ENCODE measurements around the gene HEXIM2.

Gene HEXIM2, protein sequence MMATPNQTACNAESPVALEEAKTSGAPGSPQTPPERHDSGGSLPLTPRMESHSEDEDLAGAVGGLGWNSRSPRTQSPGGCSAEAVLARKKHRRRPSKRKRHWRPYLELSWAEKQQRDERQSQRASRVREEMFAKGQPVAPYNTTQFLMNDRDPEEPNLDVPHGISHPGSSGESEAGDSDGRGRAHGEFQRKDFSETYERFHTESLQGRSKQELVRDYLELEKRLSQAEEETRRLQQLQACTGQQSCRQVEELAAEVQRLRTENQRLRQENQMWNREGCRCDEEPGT

DNA sequence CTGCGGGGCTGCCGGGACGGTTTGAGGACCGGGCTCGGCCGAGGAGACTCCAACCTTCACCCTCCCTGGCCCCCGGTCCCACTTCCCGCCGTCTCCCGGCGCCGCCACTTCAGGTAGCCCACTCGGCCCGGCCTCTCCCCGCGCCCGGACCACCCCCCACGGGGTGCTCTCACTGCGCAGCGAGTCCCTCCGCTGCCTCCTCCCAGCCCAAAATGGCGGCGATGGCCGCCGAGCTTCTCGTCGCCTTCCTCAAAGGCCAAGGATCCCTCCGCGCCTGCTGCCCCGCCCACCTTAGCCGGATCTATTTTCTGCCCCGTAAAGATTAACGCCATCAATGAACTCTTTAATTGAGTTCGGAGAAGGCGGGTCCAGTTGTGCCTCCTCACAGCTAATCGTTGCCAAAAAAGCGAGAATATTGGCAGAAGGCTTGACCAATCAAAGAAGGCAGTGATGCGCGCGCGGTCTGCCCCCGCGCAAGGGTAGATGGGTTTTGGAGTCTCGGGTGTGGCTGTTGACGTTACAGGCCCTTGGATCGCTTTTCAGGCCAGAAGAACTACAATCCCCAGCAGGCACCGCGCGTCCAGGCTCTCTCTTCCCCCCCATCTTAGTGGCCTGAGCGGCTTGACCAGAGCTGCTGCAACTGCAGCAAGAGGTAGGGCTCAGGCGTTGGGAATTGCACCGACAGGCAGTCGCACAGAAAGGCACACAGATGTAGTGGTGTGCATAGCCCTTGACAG, at the start of gene HEXIM2:
Gene HEXIM2, plus strand, starts transcription at position 588 of the 737 bp plus-strand sequence. CDS start 919 bp downstream, outside the sequence.
- DNase-seq = peak; percentile 98
- Mint-ChIP-seq H3K9me3 (no peaks in the 10 kb centered on the region), H3K36me3 (peaks cover 33% of the 10 kb centered on the region), H3K4me3 (peak within 1 kb of the TSS; percentile 93), H3K27me3 (no peaks in the 10 kb centered on the region), H3K4me1 (peaks cover 46% of the 10 kb centered on the region), H3K27ac (peak within 1 kb of the TSS; percentile 95)
- CTCF ChIA-PET = interaction anchor here (1.1 to 4.7 kb wide), 5 partner anchors 9 to 36 kb away, joined by 4 to 63 read pairs (median 23); partner anchors contain the start of genes ACBD4 and HEXIM1

DNA sequence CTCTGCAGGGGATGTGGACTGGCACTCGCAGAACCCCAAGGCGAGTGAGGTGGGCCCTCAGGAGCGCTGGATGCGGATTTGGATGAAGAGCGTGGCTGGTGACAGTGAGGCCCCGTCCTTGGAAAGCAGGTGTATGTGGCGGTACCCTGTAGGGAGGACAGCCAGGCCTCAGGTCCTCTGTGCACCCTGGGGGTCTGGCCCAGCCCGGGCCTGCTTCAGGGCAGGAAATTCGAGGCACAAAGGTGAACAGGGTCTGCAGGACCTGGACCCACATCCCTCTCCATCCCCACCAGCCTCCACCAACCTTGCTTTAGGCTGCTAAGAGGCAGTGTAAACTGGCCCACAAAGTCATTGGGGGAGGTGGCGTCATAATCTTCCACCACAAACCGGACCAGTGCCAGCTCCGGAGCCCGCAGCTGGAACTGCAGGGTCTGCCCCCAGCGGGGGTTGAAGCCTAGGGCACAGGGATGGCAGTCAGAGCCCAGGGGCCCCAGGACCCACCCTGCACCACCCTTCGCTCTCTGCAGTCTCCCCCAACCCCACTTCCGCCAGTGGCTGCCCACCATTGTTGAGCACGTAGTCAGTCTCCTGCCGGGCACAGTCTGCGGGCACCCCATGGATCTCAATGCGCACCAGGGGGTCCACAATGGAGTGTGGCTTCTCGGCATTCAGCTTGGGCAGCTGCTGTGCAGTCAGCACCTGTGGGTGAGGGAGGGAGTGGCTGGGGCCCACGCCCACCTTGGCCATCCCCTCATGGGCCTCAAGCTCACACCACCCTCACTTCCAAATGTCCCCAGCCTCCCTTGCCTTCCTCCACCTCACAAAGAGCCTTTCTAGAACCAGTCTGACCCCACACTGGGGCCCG, 48.9 kb upstream of the HEXIM2 start:
- Mint-ChIP-seq H3K36me3 (peaks cover 9% of the 10 kb centered on the region), H3K4me1 (no peaks in the 10 kb centered on the region), H3K4me3 (no peak overlapping the region), H3K27ac (no peak overlapping the region), H3K9me3 (no peaks in the 10 kb centered on the region), H3K27me3 (peaks cover 12% of the 10 kb centered on the region)
- no peak for DNase-seq
- CTCF ChIA-PET = interaction anchor here (1.9 kb wide), 1 partner anchor 14 kb away, joined by 6 read pairs; no protein-coding TSS in a partner anchor

DNA sequence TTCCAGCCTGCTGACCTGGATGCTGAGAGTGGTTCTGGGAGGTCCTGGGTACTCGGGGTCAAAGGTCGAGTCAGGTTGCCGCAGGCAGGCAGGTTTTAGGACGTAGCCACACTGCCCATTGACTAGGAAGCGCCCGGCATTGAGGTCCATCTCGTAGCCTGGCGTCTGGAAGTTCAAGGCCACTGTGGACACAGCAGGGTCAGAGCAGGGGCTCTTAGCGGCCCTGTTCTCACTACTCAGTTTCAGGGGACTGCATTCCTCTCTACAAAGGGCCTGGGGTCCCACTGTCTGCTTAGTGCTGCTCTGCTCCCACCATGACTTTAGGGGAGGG, 48.3 kb upstream of the HEXIM2 start:
- H3K9me3 Mint-ChIP-seq = no peaks in the 10 kb centered on the region
- H3K4me1 Mint-ChIP-seq = no peaks in the 10 kb centered on the region
- H3K27ac Mint-ChIP-seq = no peak overlapping the region
- CTCF ChIA-PET = no interaction called here
- no peak overlapping the region for H3K4me3 Mint-ChIP-seq
- H3K36me3 Mint-ChIP-seq = peaks cover 4% of the 10 kb centered on the region
- peaks cover 15% of the 10 kb centered on the region for H3K27me3 Mint-ChIP-seq
- DNase-seq = no peak

DNA sequence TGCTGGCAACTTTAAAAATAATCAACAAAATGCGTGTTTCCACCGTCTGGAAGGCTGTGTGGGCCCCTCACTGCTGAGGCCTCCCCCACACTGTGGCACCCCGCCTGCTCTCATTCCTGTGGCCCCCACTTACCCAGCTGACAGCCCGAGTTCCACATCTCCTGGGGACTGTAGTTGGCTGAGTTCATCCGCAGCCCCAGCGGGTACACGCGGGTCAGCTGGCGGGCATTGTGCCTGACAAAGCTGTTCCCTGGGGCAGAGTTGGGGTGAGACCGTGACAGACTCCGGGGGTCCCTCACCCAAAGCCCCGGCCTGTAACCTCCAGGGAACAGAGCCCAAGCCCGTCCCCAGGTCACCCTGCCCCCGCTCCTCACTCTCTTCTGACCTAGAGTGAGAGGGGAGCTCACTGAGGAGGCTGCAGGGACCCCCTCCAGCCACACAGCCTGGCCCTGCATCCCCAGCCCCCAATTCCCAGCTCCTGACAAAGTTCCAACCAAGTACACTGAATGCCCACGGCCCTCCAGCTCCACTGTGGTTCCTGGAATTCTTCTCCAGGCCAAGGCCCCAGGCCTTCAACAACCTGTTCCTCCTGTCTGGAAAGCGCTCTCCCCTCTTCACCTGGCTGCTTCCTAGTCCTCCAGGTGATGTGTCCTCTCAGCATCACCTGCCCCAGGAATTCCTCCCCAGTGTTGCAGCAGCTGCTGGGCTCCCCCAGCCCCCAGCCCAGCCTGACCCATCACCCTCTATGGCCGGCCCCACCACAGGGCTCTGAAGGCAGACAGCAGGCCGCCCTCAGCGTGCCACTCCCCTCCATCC, 47.4 kb upstream of the HEXIM2 start:
- Mint-ChIP-seq H3K4me1 (no peaks in the 10 kb centered on the region), H3K27me3 (peaks cover 24% of the 10 kb centered on the region), H3K9me3 (no peaks in the 10 kb centered on the region), H3K36me3 (peaks cover 2% of the 10 kb centered on the region), H3K4me3 (no peak overlapping the region), H3K27ac (no peak overlapping the region)
- no peak for DNase-seq
- CTCF ChIA-PET = interaction anchor here (0.9 kb wide), 1 partner anchor 16 kb away, joined by 3 read pairs; no protein-coding TSS in a partner anchor

DNA sequence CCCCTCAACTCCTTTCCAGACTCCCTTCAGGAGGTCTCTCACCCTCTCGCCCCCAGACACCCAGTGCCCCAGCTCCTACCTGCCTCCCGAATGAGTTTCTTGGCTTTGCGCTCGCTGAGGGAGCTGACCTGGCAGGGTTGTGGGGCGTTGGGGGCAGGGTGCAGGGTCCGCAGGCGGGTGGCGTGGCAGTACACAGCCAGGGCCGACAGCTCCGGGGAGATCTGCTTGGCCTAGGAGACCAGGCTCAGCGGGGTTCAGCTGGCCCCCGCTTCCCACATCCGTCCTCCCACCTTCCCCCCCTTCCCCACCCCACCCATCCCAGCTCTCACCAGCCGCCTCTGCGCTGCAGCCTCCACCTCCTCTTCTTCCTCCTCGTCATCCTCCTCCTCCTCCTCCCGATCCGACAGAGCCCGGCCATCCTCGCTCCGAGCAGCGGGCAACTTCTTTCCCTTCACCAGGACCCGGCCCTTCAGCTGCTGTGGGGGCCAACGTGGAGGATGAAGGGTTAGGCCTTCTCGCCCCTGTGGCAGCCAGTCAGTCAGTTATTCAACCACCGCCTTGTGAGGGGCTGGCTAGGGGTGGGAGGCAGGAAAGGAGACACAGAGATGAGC, 46.6 kb upstream of the HEXIM2 start:
- Mint-ChIP-seq H3K9me3 (no peaks in the 10 kb centered on the region), H3K36me3 (no peaks in the 10 kb centered on the region), H3K4me3 (no peak overlapping the region), H3K27ac (no peak overlapping the region), H3K4me1 (no peaks in the 10 kb centered on the region), H3K27me3 (peaks cover 32% of the 10 kb centered on the region)
- DNase-seq = no peak
- CTCF ChIA-PET = no interaction called here

DNA sequence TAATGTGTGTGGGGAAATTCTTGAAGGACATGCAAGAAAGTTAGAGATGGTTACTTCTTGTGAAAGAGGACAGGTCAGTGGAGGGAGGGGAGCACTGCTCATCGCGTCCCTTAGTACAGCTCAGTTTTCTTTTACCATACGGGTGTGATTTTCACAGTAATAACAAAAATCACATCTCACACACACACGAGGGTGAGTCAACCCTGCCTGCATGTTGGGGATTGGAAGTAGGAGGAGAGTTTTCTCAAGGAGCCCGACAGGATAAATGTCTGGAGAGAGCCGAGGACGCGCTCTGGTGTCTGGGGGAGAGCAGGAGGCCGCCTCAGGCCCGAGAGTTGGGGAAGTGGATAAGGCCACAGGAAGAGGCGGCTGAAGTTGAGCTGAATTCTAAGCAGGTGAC, 45.8 kb upstream of the HEXIM2 start:
- Mint-ChIP-seq H3K9me3 (no peaks in the 10 kb centered on the region), H3K27ac (no peak overlapping the region), H3K4me1 (no peaks in the 10 kb centered on the region), H3K36me3 (no peaks in the 10 kb centered on the region), H3K4me3 (no peak overlapping the region), H3K27me3 (peaks cover 38% of the 10 kb centered on the region)
- no peak for DNase-seq
- CTCF ChIA-PET = interaction anchor here (0.7 kb wide), 1 partner anchor 20 kb away, joined by 3 read pairs; the partner anchor contains the start of gene ACBD4

DNA sequence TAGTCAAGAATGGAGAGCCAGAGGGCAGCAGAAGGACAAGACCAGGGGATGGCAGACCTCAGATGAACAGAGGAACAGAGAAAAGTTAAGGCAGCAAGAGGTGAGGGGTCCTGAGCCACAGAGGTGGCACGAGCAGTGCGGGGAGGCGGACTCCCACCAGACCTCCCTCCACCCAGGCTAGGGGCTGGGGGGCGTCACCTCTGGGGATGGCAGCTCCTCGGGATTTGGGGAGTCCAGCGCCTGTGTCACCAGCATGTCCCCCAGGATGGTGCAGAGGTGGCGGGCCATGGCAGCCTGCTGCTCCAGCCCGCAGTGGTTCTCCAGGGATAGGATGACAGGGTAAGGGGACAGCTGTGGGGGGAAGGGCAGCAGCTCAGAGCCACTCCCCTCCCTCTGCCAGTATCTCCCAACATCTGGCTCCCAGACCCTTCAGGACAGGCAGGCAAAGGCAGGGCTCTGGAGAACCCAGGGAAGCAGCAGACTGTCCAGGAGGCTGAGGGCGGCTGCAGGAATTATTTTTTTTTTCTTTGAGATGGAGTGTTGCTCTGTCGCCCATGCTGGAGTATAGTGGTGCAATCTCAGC, 45.1 kb upstream of the HEXIM2 start:
- DNase-seq = no peak
- Mint-ChIP-seq H3K27me3 (peaks cover 44% of the 10 kb centered on the region), H3K36me3 (no peaks in the 10 kb centered on the region), H3K9me3 (no peaks in the 10 kb centered on the region), H3K4me3 (no peak overlapping the region), H3K27ac (no peak overlapping the region), H3K4me1 (no peaks in the 10 kb centered on the region)
- CTCF ChIA-PET = interaction anchor here (0.7 to 2.7 kb wide), 3 partner anchors 17 to 19 kb away, joined by 3 to 14 read pairs (median 3); partner anchors contain the start of gene ACBD4

DNA sequence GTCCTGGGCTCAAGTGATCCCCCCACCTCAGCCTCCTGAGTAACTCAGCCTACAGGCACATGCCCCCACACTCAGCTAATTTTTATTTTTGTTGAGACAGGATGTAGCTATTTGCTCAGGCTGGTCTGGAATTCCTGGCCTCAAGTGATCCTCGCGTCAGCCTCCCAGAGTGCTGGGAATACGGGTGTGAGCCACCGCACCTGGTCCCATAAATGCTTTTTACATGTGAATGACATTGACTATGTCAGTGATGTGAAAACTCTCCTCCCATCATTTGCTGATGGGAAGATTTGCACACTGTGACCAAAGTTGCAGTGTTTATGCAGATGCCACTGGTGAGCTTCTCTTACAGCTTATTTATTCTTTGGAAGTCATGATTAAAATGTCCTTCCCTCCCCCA, 44.3 kb upstream of the HEXIM2 start:
- H3K27ac Mint-ChIP-seq = no peak overlapping the region
- no peak for DNase-seq
- H3K4me1 Mint-ChIP-seq = no peaks in the 10 kb centered on the region
- H3K27me3 Mint-ChIP-seq = peaks cover 52% of the 10 kb centered on the region
- CTCF ChIA-PET = interaction anchor here (0.6 to 2.7 kb wide), 4 partner anchors 18 to 206 kb away, joined by 3 to 14 read pairs (median 3); partner anchors contain the start of gene ACBD4
- H3K9me3 Mint-ChIP-seq = no peaks in the 10 kb centered on the region
- no peaks in the 10 kb centered on the region for H3K36me3 Mint-ChIP-seq
- H3K4me3 Mint-ChIP-seq = no peak overlapping the region

DNA sequence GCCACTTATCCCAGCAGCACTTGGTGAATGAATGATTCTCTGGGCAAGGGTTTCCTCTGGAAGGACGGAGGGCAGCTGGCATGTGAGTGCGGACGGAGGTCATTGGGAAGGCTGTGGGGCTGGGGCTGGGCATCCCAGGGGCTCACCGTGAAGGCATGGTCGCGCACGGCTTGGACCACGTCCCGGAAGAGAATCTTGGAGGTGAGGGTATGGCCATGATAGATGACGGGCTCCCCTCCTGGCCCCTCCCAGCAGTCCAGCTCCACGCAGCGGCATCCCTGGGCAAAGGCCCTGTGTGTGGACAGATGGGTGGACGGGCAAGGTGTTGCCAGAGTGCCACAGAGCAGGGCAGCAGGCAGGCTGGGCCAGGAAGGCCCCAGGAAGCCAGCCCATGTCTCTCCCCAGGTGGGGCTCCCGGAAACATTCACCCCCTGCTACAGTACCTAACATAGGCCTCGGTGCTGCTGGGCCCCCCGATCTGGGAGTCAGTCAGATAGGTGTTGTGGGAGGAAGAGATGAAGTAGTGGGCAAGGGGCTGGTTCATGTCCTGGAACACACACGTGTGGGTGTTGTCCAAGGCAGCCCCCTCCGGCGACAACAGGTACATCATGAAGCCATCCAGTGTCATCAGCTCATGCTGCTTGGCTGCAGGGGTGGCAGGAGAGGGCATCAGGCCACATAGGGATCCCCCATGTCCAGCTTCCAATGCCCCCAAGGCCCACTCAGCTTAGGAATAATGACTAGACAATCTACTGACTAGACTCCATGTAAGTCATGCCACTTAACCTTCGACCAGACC, 43.6 kb upstream of the HEXIM2 start:
- Mint-ChIP-seq H3K27me3 (peaks cover 54% of the 10 kb centered on the region), H3K36me3 (no peaks in the 10 kb centered on the region), H3K4me1 (no peaks in the 10 kb centered on the region), H3K9me3 (no peaks in the 10 kb centered on the region), H3K4me3 (no peak overlapping the region), H3K27ac (no peak overlapping the region)
- DNase-seq = no peak
- CTCF ChIA-PET = interaction anchor here (0.6 to 2.7 kb wide), 7 partner anchors 9 to 207 kb away, joined by 3 to 14 read pairs (median 3); partner anchors contain the start of gene ACBD4

DNA sequence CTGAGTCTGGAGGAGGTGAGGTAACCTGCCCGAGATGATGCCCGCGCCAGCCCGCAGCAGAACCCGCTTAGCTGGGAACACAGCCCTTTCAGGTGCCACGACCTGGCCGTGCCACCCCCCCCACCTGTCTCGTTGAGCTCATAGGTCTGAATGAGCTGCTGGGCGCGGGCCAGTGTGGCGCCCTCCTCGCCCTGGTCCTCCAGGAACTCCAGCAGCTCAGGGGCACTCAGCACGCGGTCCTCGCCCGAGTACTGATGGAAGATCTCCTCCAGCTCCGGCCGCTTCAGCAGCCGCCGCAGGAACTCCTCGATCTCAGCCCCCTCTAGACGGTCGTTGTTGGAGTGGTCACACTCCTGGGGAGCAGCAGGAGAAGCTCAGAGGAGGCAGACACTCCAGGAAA, 43.0 kb upstream of the HEXIM2 start:
- Mint-ChIP-seq H3K9me3 (no peaks in the 10 kb centered on the region), H3K4me1 (no peaks in the 10 kb centered on the region), H3K27ac (no peak overlapping the region), H3K27me3 (peaks cover 59% of the 10 kb centered on the region), H3K4me3 (no peak overlapping the region), H3K36me3 (no peaks in the 10 kb centered on the region)
- DNase-seq = no peak
- CTCF ChIA-PET = interaction anchor here (0.7 to 2.7 kb wide), 6 partner anchors 10 to 208 kb away, joined by 3 to 14 read pairs (median 3); partner anchors contain the start of gene ACBD4

DNA sequence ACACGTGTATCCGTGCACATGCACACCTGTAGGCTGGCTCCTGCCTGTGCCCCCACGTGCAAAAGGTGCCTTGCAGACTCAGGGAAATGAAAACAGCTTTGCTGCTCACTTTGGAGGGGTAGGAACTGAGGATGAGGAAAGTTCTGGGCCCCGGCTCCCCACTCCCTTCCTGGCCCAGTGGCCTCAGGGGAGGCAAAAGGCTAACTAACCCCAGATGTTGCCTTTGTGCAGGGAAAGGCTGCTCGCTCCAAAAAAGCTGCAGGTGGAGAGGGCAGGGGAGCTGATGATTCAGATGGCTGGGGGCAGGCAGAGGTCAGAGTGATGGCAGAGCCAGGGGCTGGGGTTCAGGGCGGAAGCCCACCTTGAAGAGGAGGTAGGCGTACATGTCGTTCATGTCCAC, 41.7 kb upstream of the HEXIM2 start:
- Mint-ChIP-seq H3K9me3 (no peaks in the 10 kb centered on the region), H3K27me3 (peaks cover 59% of the 10 kb centered on the region), H3K4me3 (no peak overlapping the region), H3K27ac (no peak overlapping the region), H3K36me3 (no peaks in the 10 kb centered on the region), H3K4me1 (no peaks in the 10 kb centered on the region)
- CTCF ChIA-PET = interaction anchor here (1.4 kb wide), 2 partner anchors 97 to 200 kb away, joined by 3 read pairs; no protein-coding TSS in a partner anchor
- no peak for DNase-seq

DNA sequence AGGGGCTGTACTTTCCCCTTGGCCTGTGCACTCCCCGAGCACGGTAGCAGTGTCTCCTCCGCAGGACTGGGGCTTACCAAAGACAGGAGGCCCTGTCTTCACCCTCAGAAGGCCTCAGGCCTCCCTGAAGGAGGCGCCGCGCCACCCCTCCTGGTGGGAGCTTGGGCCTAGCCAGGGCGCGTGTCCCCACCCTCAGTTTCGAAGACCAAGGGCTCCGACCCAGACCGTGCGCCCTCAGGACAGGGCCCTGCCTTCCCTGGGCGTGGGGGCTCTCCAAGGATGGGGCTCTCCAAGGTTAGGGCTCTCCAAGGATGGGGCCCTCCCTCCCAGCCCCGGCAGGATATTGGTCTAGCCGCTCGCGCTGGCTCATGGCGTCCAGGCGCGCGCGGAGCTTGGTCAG, 41.1 kb upstream of the HEXIM2 start:
- peaks cover 59% of the 10 kb centered on the region for H3K27me3 Mint-ChIP-seq
- H3K4me1 Mint-ChIP-seq = no peaks in the 10 kb centered on the region
- no peak overlapping the region for H3K4me3 Mint-ChIP-seq
- CTCF ChIA-PET = interaction anchor here (1.4 kb wide), 1 partner anchor 200 kb away, joined by 3 read pairs; no protein-coding TSS in a partner anchor
- H3K36me3 Mint-ChIP-seq = no peaks in the 10 kb centered on the region
- no peak overlapping the region for H3K27ac Mint-ChIP-seq
- no peak for DNase-seq
- no peaks in the 10 kb centered on the region for H3K9me3 Mint-ChIP-seq

Measured in activated naive CD4-positive, alpha-beta T cell treated with anti-CD3 and anti-CD28 coated beads, Interleukin-2, amount 10 ng/mL, durations not matched to agents 7 days and 5 days (primary cell).